HG03457 (cell line): ENCODE measurements around the gene RNGTT.

Experiments
- ATAC-seq: cut with Tn5 transposase; IDR thresholded peaks from one replicate; pipeline ENCODE4 v1.9.1; 2021; ENCODE audit warnings: moderate number of reproducible peaks; ENCODE audit not compliant: unreplicated experiment

RNGTT gene

DNA sequence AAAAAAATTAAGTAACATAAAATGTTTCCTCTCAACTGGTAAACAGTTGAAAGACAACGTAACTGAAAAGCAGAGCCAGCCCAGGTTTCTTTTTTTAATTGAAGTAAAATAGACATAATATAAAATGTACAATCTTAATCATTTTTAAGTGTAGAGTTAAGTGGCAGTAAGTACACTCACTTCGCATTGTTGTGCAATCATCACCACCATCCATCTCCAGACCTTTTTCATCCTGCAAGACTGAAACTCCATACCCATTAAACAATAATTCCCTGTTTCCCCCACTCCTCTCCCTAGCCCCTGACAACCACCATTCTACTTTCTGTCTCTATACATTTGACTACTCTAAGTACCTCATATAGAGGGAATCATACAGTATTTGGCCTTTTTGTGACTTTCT lies 395.7 kb downstream of the RNGTT start:
- no peak for ATAC-seq

DNA sequence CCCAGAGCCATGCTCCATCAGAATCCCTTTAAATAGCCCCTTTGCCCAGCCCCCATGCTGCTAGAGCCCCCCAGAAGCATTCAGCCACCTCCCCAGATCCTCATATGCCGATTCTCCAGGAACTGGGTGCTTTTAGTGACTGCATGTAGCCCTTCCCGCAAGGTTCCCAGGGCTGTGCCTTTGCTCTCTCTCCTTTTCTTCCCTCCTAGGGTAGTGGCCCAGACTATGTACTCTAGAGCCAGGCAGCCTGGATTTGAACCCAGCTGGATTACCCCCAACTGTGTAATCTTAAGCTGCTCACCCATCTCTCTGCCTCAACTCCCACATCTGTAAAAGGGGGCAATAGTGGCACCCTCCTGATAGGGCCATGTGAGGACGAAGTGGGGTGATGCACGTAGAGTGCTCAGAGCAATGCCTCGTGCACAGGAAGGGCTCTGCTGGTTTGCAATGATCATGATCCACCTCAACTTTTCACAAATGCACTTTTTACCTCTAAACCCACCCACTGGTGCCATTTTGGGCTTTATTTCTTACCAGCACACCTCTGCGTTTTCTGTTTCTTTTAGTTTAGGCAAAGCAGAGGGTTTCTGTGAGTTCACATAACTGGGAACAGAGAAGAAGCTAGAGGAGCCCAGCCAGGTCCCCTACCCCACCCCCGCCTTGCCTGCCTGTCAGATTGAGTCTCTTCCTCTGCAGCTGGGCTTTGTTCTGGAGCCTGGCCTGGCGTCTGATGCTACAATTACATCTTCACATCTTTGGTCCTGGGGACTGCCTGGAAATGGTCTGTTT lies 396.5 kb downstream of the RNGTT start:
- no peak for ATAC-seq

DNA sequence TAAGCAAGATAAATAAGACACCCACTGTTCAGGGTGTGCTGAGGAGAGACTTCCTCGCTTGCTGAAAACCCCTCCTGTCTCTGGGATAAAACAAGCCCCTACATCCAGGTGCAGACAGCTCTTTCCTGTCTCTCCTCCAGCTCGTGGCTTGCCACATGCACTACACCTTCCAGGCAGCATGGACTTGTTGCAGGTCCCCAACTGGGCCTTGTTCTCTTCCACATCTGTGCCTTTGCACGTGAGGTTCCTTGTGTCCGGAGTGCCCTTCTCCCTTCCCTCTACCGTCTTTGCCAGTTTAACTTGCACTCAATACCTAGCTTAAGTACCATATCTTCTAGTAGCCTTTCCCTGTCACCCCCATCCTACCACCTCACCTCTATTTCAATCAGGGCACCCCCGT lies 397.6 kb downstream of the RNGTT start:
- no peak for ATAC-seq

DNA sequence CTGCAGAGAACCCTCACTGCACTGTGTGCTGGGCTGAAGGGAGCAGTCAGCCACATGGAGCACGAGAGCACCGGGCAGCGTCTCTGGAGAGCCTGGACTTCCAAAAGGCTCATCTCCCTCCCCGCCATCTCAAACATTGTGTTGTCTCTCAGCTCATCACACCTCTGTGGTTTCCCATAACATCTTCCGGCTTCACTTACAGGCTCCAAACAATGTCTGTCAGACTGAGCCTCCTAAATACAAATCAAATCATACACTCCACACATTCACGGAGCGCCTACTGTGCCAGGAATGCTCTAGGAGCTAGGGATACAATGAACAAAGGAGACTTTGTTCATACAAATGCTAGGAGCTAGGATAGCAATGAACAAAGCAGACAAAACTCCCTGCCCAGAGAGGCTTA lies 398.0 kb downstream of the RNGTT start:
- ATAC-seq, result no peak

DNA sequence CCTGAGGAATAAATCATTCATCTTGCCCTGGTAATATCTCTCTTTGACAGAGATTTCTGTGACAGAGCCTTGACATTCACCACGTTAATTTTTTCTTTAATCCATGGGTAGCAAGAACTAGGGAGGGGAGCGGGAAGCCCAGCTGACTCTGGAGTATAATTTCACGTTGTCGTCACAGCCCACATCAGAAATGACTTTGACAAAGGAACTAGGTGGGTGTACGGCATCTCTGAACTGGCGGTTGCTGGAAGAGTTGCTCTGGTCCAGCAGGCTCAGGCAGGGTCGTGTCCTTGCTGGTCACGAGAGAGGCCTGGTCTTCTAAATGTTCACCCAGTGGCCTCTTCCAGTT lies 400.2 kb downstream of the RNGTT start:
- no peak for ATAC-seq

DNA sequence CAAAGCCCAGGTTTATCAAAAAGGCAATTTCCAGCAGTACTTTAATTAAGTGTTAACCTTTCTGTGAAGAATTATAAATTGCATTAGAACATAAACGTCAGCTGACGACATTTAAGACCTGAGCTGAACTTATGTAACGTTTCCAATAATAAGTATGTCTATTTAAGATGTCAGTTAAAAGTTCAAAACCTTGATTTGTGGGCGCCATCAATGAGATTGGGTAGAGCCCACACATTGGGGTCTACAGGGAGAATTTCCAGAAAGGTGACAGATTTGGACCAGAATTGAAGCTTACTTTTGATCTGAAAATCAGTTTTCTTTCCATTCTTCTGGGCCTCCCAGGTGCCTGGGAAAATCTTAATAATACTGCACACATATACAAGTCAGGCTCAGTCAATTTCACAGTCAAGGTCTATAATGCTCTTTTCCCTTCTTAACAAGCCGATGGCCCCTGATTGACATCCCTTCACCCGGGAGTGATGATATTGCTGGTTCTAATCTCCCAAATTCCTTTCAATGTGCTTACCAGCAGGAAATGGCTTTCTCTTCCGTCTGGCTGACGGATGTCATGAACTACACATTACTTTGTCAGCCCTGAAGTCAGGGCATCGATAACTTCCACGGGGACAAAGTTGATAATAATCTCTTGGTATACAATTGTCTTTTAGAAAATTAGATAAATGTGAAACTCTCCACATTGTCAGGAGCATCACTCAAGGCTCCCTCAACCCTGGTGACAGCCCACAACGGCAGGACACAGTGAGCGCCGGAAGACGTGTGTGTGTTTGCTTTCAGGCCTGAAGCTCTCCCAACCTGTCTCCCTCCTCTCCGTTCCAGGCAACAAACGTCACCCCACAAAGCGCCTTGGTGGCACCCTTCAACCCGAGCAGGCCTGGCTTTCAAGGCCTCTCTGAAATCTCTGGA lies 400.8 kb downstream of the RNGTT start:
- no peak for ATAC-seq

DNA sequence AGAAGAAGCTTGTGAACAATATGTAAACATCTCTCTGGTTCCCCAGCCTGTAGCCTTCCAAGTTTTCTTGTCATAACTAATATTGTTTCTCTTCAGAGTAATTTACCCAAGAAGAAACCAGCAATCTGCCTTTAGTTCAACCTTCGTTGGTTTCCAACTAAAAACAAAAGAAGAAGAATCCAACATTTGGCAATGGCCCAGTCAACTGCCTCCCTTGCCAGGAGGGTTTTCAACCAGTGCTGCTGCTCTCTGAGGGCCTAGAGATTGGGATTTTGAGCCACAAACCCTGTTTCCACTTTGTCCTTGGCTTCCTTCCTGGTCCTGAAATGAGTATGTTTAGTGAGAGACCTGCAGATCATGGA lies 401.5 kb downstream of the RNGTT start:
- ATAC-seq, result no peak

DNA sequence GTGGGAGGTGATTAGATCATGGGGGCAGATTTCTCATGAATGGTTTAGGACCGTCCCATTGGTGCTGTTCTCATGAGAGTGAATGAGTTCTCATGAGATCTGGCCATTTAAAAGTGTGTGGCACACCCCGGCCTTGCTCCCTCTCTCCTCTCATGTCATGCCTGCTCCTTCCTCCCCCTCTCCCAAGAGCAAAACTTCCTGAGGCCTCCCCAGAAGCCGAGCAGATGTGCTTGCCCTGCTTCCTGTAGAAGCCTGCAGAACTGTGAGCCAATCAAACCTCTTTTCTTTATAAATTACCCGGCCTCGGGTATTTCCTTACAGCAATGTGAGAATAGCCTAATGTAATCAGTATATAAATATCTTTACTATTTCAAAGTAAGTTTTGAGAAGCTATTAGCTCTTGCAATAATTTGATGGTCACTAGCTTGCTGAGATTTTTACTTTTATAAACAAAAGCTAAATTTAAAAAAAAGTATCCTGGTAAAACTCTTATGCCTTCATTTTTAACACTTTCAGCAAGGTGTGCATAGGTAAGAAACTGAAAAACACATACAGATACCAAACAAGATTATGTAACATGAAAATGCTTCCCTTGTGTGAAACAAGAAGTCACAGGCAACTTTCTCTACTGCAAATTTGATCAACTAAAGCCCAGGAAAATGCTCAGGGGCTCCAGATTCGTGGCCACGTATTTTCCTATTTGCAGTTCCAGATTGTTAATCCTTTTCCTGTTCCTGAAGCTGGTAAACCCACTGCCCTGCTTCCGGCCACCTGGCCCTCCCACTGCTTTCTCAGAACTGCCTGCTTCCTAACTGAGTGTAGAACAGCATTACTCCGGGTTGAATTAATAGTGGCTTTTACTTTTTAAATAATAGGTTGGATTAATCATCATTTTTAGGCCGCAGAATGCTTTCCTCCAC lies 402.1 kb downstream of the RNGTT start:
- no peak for ATAC-seq
